ENCODE measurements around the gene WDFY4. TPM values are rescaled to one million over a fixed set of nuclear protein-coding genes. Genes with fewer than 3 reads are reported as not detected.

Gene WDFY4
- total and polyA plus RNA-seq, 9 of the 15 experiments (the other 6 are each of a cell fraction or from before 2014, with no cell fraction given), result 0.01 to 0.02 (median 0.01) TPM; not detected in 6

- TF ChIP-seq ZNF280B (CRISPR knock-in tag; IDR thresholded peaks at IDR 0.05) (no peak), KAT2B (IDR thresholded peaks at IDR 0.05; ENCODE audit: low read depth, low read length) (no peak), ZNF589 (CRISPR knock-in tag; IDR thresholded peaks at IDR 0.05; ENCODE audit: low read depth) (peak; percentile 75), ZBTB26 (CRISPR knock-in tag; IDR thresholded peaks at IDR 0.05) (0 out of 2 replicates have a peak, but pooled peaks have one; percentile 40), HIVEP1 (CRISPR knock-in tag; IDR thresholded peaks at IDR 0.05) (0 out of 2 replicates have a peak, but pooled peaks have one; percentile 8), SMAD3 (CRISPR knock-in tag; conservative IDR thresholded peaks at IDR 0.05) (0 out of 2 replicates have a peak, but pooled peaks have one; percentile 12), ETS1 (conservative IDR thresholded peaks at IDR 0.05; ENCODE audit: control insufficient read depth, low read depth, low read length) (no peak), POLR2AphosphoS5 (IDR thresholded peaks at IDR 0.05; ENCODE audit: control insufficient read depth, insufficient read depth, low read depth, low read length) (no peak), ZNF277 (CRISPR knock-in tag; IDR thresholded peaks at IDR 0.05; ENCODE audit: borderline replicate concordance) (no peak), THRB (CRISPR knock-in tag; conservative IDR thresholded peaks at IDR 0.05) (peak; percentile 45; the same call in 1 of the 2 replicates), ZBTB17 (CRISPR knock-in tag; IDR thresholded peaks at IDR 0.05) (peak; percentile 58; the same call in 1 of the 2 replicates), IRF1 (CRISPR knock-in tag; IDR thresholded peaks at IDR 0.05; ENCODE audit: borderline replicate concordance) (no peak), VEZF1 (CRISPR knock-in tag; IDR thresholded peaks at IDR 0.05) (peak; percentile 44; the same call in 1 of the 2 replicates), TFE3 (CRISPR knock-in tag; IDR thresholded peaks at IDR 0.05) (peak; percentile 27), OTX1 (CRISPR knock-in tag; IDR thresholded peaks at IDR 0.05) (no peak), ZNF76 (CRISPR knock-in tag; IDR thresholded peaks at IDR 0.05; ENCODE audit: borderline replicate concordance) (no peak)
Measured at GRCh38 chr10:48804740-48805182, 120.1 kb downstream of the WDFY4 start (continued).
